ENCODE measurements around the gene IL1F10.

The IL1F10 gene, protein sequence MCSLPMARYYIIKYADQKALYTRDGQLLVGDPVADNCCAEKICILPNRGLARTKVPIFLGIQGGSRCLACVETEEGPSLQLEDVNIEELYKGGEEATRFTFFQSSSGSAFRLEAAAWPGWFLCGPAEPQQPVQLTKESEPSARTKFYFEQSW

DNA sequence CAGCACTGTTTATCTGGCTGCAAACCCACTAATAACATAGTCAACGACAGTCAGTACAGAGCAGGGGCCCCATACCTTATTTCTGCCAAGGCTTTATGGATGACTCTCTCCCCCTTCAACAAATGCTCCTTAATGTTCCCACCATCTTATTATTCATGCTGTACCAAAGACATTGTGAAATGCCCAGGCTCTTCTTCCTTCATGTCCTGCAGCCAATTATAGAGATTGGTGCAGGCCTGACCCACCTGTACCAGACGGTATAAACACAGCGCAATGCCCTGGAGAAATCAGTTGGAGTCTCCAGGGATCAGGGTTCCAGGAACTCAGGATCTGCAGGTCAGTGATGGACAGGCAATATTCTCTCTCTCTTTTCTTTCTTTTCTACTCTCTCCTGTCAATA lies at the start of gene IL1F10:
TSS of gene IL1F10 (plus strand) at position 290 of the 400 bp plus-strand sequence. CDS start 4,769 bp downstream, outside the sequence.
- DNase-seq (ENCODE audit: low read depth in 2 of 2): no peak

DNA sequence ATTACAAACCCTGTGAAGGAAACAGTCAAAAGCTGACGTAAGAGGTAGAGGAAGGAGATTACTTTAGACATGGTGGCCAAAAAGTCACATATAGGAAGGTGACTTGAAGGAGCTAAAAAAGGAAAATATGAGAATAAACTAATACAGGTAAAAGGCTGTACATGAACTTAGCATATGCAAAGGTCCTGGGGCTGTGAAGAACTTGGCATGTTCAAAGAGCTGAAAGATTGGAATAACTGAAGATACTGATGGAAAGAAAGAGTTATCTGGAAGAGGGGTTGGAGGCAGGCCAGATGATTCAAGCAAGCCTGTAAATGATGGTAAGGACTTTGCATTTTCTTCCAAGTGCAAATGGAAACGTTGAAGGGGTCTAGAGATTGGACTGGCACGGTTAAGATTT lies 49.3 kb upstream of the IL1F10 start:
- no peak for DNase-seq (ENCODE audit: low read depth in 2 of 2)

DNA sequence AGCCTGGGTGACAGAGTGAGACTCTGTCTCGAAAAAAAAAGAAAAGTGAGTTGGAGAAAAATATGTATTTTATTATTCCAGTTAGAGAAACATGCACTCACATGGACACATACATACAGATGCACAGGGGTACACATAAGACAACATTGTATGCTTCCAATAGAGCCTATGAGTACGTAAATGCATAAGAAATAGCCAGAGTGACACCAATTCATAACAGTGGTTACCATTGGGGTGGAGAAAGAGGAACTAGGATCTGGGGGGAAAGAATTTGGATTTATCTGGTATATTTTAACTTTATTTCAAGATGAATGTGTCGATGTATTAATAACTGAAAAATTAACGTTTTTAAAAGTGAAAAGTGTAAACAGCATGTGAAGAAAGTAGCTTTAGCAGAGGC lies 46.5 kb upstream of the IL1F10 start:
- DNase-seq (ENCODE audit: low read depth in 2 of 2): no peak

DNA sequence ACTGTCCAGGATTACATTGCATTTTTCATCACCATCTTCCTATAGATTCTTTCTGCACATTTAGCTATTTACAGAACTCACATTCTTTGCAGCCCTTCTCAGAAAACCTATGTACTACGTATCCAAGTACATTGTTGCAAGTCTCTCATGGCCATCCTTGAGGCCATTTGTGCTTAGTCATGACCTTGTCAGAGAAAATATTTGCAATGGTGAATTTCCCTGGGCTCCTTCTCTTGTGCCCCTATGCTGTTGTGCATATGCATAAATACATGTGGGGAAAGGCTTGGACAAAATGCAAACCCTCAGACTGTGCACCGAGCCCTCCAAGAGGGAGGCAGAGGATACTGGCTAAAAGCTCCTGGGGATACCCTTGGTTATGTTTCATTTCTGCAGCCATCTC lies 43.0 kb upstream of the IL1F10 start:
- no peak for DNase-seq (ENCODE audit: low read depth in 2 of 2)

DNA sequence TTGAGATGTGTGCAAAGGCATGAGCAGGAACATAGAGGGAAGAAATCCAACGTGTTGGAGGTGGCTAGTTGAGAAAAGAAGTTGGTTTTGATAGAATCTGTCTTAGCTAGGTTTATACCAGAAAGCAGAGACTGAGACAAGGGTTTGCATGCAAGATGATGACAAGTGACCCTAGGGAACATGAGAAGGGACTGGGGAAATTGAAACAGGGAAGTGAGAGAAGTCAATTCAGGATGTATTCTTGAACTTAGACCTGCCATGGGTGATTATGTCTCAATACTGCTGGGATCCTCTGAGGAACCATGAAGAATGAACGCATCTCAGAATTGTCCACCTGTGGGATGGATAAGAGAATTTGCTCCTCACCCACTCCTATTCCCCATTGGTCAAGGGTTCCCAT lies 42.0 kb upstream of the IL1F10 start:
- no peak for DNase-seq (ENCODE audit: low read depth in 2 of 2)

DNA sequence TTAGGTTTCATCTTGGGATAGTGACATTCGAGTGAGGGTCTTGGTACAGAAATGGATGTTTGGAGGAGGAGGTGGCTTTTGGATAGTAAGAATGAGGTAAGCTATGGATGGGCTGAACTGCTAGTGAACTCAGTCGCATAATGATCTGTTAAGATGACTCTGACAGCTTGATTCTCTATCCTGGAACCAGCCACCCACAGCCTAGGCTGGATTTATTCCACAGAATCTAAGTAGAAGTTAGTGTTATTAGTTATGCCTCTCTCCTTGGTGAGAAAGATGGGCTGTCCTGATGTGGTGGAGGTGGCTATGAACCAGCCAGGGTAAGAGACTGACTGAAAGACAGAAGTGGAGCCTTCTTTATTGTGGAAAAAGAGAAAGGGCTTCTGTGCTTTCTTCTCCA lies 40.1 kb upstream of the IL1F10 start:
- DNase-seq (ENCODE audit: low read depth in 2 of 2): no peak

DNA sequence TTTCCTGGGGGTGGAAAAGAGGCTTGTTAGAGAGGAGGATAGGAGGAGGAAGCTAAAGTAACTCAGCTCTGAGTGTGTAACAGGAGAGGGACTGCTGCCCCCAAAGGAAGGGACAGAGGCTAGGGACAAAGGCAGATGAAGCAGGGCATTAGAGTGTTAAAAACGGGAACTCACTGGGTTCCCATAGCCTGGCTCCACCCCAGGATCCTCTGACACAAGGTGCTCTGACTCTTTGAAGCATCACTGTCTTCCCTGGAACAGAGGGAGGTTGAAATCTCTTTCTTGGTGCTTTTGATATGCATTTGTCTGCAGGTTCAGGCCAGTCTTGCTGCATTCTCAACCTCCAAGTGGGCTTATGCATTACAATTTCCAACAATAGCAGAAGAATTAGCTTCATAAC lies 39.7 kb upstream of the IL1F10 start:
- no peak for DNase-seq (ENCODE audit: low read depth in 2 of 2)

DNA sequence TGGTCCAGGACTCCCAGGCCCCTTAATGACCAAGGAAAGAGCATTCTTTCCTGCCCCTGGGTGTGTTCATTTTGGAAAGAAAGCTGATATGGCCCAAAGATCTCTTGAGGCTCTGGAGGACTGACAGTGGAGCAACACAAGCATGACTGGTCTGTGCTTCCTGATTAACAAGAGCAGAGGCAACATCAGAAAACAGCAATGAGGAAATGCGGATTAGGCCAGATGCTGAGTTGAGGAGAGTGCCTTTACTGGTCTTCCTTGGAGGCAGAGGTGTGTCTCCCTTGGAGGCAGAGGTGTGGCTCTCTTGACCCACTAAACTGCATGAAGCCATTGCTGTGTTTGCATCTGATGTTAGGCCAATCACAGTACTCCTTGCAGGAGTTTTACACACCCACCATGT lies 35.0 kb upstream of the IL1F10 start:
- DNase-seq (ENCODE audit: low read depth in 2 of 2): no peak

DNA sequence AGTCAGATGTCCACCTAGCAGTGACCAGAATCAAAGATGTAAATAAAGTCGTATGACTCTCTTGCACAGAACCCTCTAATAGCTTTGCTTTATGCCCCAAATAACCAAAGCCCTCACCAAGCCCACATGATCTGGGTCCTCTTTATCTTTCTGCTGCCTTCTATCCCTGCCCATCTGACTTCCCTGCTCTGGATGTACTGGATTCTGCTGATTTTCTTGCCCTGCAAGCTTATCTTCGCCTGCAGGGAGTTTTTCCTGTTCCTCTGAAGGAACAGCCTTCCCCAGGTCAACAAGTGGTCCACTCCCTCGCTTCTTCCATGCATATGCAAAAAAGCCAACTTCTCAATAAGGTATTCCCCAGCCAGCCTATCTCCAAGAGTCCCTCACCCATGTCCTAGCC lies 33.8 kb upstream of the IL1F10 start:
- no peak for DNase-seq (ENCODE audit: low read depth in 2 of 2)

DNA sequence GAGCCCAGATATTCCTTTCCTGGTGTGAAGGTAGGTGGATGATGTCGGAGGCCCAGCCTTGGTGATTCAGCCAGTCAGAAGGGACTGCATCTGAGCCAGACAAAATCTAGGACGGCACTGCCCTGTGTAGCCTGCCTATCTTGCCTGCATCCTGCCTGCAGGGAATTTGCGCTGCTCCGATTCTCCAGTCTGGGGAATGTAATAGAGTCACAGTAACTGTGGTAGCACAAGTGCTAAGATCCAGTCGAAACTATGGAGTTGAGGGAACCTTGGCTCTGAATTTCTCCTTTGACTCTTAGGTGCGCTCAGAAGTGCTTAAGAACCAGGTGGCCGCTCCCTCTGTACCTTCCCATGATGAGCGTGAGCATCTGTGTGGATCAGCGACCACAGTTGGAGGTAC lies 31.0 kb upstream of the IL1F10 start:
- DNase-seq (ENCODE audit: low read depth in 2 of 2): no peak

DNA sequence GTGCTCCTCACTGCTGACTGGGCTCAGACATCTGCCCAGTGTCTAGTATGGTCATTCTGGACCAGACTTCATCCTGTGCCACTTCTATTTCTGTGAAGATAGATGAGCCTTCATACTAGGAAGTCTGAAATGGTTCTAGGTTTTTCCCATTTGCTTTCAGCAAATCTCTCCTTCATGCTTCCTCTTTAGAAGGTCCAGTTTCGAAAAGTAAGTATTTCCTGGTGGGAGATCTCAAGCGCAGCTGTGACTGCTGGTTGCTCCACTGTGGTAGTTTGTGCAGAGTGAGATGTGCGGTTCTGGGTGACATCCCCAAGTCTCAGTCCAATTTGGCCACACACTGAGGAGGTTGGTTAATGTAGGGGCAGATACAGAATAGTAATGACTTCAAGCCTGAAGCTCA lies 29.5 kb upstream of the IL1F10 start:
- DNase-seq (ENCODE audit: low read depth in 2 of 2): no peak

DNA sequence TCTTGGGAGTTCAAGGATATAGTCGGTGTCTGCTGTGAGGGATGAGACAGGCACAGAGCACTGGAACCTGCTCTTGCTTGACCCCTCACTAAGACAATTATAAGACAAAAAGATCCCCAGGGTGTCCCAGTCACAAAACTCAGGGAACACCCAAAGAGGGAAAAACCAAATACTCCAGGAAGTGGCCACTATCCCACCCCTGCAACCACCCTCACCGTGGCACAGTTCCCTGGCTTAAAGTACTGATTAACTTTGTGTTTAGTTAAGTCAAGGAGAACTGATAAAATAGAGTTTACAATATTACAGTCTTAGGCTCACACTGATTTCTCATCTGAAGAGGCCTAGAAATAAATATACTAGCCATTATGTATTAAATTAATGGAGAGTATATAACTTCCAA lies 28.6 kb upstream of the IL1F10 start:
- no peak for DNase-seq (ENCODE audit: low read depth in 2 of 2)

DNA sequence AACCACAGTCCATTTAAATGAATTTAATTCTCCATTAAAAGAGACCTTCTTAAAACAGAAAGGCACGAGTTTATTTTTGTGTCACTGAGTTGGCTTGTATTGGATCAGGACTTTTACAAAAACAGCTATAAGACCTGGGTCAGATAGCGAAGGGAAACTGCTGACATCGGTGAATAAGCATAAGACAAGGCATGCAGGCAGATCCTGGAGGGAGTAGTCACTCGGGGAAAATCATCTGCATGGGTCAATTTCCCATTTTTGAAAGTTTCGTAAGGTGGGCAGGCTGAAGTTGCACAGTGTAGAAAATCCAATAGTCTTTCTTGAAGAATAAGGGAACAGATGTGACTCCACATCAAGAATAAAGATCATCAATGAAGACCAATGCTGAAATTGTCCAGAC lies 28.1 kb upstream of the IL1F10 start:
- no peak for DNase-seq (ENCODE audit: low read depth in 2 of 2)

DNA sequence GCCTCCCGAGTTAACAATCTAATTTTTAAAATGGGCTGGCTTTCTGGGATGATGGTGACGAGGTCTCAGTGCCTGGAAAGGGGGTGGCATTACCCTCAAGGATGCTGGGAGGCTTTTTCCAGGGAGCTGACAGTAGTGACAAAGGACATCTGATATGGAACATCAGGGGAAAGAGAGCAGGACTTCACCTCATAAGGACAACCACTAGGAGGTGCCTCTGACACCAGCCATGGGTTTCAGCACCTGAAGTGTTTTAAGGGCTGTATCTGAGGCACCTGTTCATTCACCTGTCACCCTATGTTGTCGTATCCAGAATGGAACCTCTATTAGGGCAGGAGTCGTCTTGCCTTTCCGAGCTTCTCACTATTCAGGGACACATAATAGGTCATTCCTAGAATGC lies 25.9 kb upstream of the IL1F10 start:
- DNase-seq (ENCODE audit: low read depth in 2 of 2): no peak

DNA sequence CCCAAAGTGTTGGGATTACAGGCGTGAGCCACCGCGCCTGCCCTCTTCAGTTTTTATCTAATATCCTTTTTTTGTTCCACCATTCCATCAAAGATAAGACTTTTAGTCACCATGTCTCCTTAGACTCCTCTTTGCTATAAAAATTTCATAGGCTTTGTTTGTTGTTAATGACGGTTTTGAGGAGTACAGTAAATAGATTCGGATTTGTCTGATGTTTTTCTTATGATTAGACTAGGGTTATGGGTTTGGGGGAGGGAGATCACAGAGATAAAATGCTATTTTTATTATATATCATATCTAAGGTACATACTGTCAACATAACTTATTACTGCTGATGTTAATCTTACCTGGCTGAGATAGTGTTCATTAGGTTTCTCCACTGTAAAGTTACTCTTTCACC lies 21.3 kb upstream of the IL1F10 start:
- DNase-seq (ENCODE audit: low read depth in 2 of 2): no peak

DNA sequence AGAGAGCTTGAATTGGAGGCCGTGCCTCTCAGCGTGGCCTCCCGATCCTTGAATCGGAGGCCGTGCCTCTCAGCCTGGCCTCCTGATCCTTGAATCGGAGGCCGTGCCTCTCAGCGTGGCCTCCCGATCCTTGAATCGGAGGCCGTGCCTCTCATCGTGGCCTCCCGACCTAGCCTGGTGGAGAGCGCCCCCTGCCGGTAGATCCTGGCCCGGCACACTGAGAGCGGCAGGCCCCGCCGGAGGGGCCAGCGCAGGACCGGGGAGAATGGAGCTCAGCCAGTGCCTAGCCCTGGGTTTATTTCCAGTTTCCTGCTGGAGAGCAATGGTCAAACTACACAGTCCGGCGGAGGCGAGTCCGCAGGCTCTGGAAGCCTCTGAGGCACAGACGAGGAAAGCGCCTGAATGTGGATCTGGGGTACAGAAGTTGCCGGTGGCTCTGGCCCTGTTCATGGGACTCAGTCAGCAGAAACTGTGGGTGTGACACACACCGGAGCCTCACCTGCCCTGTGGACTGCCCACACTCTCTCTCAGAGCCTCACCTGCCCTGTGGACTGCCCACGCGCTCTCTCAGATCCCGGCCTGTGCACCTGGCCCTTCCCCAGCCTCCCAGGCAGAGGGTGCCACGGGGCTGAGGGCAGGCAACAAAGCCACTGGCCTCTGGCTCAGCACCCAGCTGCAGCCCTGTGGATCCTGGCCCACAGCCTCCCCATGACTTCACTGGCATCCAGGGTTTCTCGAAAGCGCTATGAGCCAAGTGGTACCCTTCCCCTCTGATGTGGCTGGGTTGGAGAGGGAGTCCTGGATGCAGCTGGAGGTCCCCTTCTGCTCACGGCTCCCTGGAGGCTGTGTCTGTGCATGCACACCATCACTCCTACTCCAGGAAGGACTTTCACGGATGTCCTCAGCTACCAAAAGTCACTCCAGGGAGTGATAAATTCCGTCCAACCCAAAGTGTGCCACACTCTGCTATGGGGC lies 16.6 kb upstream of the IL1F10 start:
- no peak for DNase-seq (ENCODE audit: low read depth in 2 of 2)

DNA sequence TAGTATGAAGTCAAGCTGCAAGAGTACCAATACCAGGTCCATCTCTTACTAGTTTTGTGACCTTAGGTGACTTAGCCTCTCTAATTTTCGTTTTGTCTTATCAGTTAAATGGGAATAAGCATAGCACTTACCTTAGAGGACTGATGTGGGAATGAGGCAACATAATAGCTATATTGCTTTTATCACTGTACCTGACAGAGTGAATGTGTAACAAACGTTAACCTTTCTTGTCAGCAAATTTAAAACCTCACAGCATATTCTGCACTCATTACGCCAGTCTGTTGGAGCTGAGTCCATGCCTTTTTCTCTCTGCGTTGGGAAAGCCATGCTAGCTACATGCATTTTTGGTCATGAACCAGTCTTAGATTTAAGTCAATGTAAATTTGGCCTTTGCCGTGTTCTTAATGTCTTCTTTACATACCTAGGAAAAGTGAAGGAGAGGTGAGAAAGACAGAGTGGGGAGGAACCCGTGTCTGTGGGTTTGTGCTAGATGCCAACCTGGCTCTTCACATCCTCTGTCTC lies 15.3 kb upstream of the IL1F10 start, which contains the start of gene IL36B:
TSS of gene IL36B (minus strand) at position 472 of the 522 bp plus-strand sequence.
- no peak for DNase-seq (ENCODE audit: low read depth in 2 of 2)

DNA sequence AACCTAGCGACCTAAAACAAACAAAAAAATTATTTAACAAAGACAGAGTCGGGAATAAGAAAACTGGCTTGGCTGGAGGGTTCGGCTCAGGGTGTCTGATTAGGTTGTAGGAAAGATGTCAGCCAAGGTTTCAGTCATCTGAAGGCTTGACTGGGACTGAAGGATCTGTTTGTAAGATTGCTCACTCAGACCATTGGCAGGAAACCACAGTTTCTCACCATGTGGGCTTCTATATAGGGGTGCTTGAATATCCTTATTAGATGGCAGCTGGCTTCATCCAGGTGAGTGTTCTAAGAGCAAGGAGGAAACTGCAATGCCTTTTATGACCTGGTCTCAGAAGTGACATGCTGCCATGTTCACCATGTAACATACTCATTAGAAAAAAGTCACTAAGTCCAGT lies 14.1 kb upstream of the IL1F10 start:
- no peak for DNase-seq (ENCODE audit: low read depth in 2 of 2)

DNA sequence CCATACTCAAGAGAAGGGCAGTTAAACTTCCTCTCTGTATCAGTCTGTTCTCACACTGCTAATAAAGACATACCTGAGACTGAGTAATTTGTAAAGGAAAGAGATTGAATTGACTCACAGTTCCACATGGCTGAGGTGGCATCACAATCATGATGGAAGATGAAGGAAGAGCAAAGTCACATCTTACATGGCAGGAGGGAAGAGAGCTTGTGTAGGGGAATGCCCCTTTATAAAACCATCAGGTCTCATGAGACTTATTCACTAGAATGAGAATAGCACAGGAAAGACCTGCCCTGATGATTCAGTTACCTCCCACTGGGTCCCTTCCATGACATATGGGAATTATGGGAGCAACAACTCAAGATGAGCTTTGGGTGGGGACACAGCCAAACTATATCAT lies 13.7 kb upstream of the IL1F10 start:
- DNase-seq (ENCODE audit: low read depth in 2 of 2): no peak

DNA sequence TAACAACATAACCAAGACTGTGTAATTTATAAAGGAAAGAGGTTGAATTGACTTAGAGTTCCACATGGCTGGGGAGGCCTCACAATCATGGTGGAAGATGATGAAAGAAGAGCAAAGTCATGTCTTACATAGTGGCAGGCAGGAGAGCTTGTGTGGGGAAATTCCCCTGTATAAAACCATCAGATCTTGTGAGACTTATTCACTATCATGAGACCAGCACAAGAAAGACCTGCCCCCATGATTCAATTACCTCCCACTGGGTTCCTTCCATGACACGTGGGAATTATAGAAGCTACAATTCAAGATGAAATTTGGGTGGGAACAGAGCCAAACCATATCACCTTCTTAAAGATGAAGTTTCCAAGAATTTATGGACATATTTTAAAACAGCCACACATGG lies 11.2 kb upstream of the IL1F10 start:
- no peak for DNase-seq (ENCODE audit: low read depth in 2 of 2)

DNA sequence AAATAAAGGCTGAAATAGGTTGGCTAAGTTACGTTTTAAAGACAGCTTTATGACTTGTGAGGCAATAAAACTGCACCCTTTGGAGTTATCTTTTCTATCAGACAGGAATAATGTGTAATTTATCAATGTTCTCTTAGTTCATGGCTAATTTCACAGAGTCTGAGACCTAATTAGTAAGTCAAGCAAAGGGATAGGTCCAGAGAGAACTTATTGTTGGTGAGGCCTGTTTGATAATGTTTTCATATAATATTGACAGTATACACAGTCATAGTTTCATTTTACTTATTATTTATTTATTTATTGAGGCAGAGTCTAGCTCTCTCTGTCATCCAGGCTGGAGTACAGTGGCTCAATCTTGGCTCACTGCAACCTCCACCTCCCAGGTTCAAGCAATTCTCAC lies 10.7 kb upstream of the IL1F10 start:
- no peak for DNase-seq (ENCODE audit: low read depth in 2 of 2)

DNA sequence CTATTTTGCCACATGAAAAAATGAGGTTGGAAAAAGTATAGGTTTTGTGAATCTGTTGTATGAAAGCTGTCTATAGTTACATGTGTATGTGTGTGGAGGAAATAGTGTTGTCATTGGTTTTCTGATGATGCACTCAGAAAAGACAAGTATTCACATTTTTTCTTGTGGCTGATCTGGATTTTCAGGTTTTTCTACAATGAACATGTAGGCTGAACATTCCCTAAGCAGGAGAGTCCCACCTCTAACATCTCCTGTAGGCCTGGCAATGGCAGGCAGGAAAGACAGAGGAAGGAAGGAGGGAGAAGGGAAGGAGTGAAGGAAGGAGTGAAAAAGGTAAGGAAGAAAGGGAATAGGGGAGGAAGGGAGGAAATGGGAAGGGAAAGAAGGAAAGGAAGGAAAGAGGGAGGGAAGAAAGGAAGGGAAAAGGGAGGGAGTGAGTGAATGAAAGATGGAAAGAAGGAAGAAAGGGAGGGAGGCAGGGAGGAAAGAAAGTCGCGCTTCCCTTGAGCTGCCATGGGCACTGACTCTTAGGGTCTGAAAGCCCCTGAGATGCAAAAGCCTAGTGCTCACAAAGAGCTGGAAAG lies 9.3 kb upstream of the IL1F10 start:
- DNase-seq (ENCODE audit: low read depth in 2 of 2): no peak
